Lung (tissue), 12 donors: Measurements from ENCODE around the gene CRYBG1. TPM values are rescaled to one million over a fixed set of nuclear protein-coding genes. Genes with fewer than 3 reads are reported as not detected.

Experiments
- ATAC-seq: fragments of 200-7000 bp; cut with Tn5 transposase; one replicate; pipeline ENCODE4 v1.9.1; 2020; ENCODE audit warnings: moderate number of reproducible peaks; ENCODE audit not compliant: insufficient read depth, low FRiP score
- DNase-seq, 3 donors: peaks; one replicate each; pipeline ENCODE4 v3.0.0-alpha.2; 2013 to 2017
- H3K27ac ChIP-seq, 2 donors: one replicate each; pipeline ENCODE4 v1.5.1; 2013; ENCODE audit warnings: mild to moderate bottlenecking in 2 of 2, moderate library complexity in 2 of 2, control low read depth in 1 of 2, inconsistent platforms in 1 of 2, low read depth in 1 of 2, low read length in 1 of 2
- H3K27me3 ChIP-seq, 3 donors: one replicate each; pipeline ENCODE4 v1.5.1; 2013; ENCODE audit warnings: low read length in 2 of 3; ENCODE audit not compliant: control insufficient read depth in 3 of 3, insufficient read depth in 3 of 3
- H3K36me3 ChIP-seq, 4 donors: one replicate each; pipeline ENCODE4 v1.5.1; 2013; ENCODE audit warnings: low read length in 4 of 4, mild to moderate bottlenecking in 1 of 4, moderate library complexity in 1 of 4; ENCODE audit not compliant: control insufficient read depth in 4 of 4, insufficient read depth in 4 of 4
- H3K4me1 ChIP-seq, 5 donors: one replicate each; pipeline ENCODE4 v1.5.1; 2013; ENCODE audit warnings: low read length in 5 of 5, mild to moderate bottlenecking in 2 of 5, moderate library complexity in 1 of 5; ENCODE audit not compliant: control insufficient read depth in 5 of 5, insufficient read depth in 5 of 5
- H3K4me3 ChIP-seq: one replicate; pipeline ENCODE4 v1.5.1; 2013; ENCODE audit warnings: mild to moderate bottlenecking, control low read depth, moderate library complexity
- H3K9ac ChIP-seq, 2 donors: one replicate each; pipeline ENCODE4 v1.5.1; 2013; ENCODE audit warnings: low read length in 2 of 2, control low read depth in 1 of 2; ENCODE audit not compliant: insufficient read depth in 1 of 2
- H3K9me3 ChIP-seq, 4 donors: one replicate each; pipeline ENCODE4 v1.5.1; 2013; ENCODE audit warnings: low read length in 3 of 4, mild to moderate bottlenecking in 1 of 4, moderate library complexity in 1 of 4; ENCODE audit not compliant: control insufficient read depth in 4 of 4, insufficient read depth in 3 of 4
- WGBS, 2 donors: extraction: QIAGEN DNeasy Blood & Tissue Kit; methylation state at CpG; one replicate each; pipeline ENCODE4 v1.1.7; 2013; 5-methylcytosine and 5-hydroxymethylcytosine counted together
- polyA plus RNA-seq, 2 donors: library from polyadenylated mRNA; stranded (reverse); fragments of 200-250 nt; gene quantifications; one replicate each; pipeline ENCODE4 v1.2.1, GENCODE V29; 2013
- total RNA-seq, 2 donors: library from RNA; depleted of rRNA in 1 of 2; stranded (reverse); fragments of >200 nt in 1 of 2; gene quantifications; one replicate each; pipeline ENCODE4 v1.2.1, GENCODE V29; 2014 to 2021
- TF ChIP-seq, protein P1 (sequence below): IDR thresholded peaks from 2 replicates; pipeline ENCODE4 v1.5.1; 2012; ENCODE audit warnings: mild to moderate bottlenecking; ENCODE audit errors: control extremely low read depth, extremely low read depth
- donor health status: control.
- donor health status: control.
- donor health status: Bipolar disorder and iron deficiency.
- donor health status: healthy.
- donor health status: DM: yes; HTN: yes; CAD: no.

The CRYBG1 gene
- total and polyA plus RNA-seq, 4 donors: 5.7 to 28.0 (median 12.6) TPM

DNA sequence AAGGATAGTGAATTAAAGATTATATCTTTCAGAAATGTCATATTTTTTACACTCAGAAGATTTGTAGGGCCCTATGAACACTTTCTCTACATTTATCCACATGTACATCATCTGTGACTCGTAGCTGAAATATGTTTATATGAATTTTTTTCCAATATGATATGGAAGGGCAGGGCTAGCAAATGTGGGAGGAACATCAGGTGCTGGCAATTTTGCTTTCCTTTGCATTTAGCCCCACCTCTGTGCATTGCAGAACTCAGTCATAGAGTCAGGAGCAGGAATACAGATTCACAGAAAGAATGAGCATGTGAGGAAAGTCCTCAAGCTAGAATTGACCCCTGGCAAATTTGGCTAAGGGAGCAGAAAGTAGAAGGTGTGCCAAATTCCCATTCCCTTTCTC is 129.9 kb downstream of the CRYBG1 start:
- H3K9me3 ChIP-seq: peaks cover 0 to 5% (median 0%) of the 10 kb centered on the region in 4 donors
- DNase-seq: no peak
- H3K36me3 ChIP-seq: no peaks in the 10 kb centered on the region
- TF ChIP-seq, protein P1, sequence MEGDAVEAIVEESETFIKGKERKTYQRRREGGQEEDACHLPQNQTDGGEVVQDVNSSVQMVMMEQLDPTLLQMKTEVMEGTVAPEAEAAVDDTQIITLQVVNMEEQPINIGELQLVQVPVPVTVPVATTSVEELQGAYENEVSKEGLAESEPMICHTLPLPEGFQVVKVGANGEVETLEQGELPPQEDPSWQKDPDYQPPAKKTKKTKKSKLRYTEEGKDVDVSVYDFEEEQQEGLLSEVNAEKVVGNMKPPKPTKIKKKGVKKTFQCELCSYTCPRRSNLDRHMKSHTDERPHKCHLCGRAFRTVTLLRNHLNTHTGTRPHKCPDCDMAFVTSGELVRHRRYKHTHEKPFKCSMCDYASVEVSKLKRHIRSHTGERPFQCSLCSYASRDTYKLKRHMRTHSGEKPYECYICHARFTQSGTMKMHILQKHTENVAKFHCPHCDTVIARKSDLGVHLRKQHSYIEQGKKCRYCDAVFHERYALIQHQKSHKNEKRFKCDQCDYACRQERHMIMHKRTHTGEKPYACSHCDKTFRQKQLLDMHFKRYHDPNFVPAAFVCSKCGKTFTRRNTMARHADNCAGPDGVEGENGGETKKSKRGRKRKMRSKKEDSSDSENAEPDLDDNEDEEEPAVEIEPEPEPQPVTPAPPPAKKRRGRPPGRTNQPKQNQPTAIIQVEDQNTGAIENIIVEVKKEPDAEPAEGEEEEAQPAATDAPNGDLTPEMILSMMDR: no peak
- WGBS, 2 donors: 75 to 87% methylated on average over 1 of the region's 1 CpG
- no peak overlapping the region for H3K4me3 ChIP-seq
- no peak overlapping the region for H3K27ac ChIP-seq
- peaks cover 0 to 4% (median 3%) of the 10 kb centered on the region in 3 donors for H3K27me3 ChIP-seq
- no peak overlapping the region for H3K9ac ChIP-seq
- no peaks in the 10 kb centered on the region for H3K4me1 ChIP-seq
- no peak for ATAC-seq

DNA sequence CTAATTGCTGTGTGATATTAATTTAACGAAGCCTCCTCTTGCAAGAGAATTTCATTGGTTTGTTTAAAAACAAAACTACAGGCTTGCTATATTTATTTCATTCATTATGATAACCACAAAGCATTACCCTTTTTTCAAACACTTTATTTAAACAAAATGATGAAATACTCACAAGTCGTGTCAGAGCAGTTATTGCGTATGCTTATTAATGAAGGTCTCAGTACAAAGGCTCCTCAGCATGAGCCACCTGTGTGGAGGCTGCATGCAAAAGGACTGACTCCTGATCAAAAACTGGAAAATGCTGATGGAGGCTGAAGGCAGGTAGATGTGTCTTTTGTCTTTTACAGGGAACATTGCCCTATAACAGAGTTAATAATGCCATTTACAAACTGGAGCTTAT is 130.5 kb downstream of the CRYBG1 start:
- Histone ChIP-seq H3K4me1 (no peaks in the 10 kb centered on the region), H3K36me3 (no peaks in the 10 kb centered on the region), H3K9me3 (peaks cover 0 to 5% (median 0%) of the 10 kb centered on the region in 4 donors), H3K27me3 (peaks cover 0 to 4% (median 3%) of the 10 kb centered on the region in 3 donors), H3K4me3 (no peak overlapping the region), H3K27ac (no peak overlapping the region), H3K9ac (no peak overlapping the region)
- ATAC-seq: no peak
- WGBS, 2 donors: 61 to 67% methylated on average over 3 of the region's 3 CpGs
- TF ChIP-seq, protein P1: no peak
- DNase-seq: no peak

DNA sequence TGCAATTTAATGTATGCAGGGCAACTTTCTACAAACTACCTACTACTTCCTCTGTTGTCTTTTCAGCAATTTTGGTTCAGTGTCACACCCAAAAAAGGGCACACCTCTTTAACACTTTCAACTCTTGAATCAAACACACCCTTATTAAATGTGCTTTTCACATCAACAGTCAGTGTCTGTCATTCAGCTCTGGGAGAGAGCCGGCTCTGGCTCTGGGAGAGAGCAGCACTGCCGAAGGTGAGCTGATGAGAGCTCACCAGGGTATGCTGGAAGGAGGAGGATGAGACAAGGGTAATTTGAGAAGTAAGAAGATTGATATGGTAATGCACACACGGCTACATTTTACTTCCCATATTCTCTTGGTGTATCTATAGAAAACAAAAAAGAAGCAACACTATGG is 134.5 kb downstream of the CRYBG1 start:
- WGBS, 2 donors: 52 to 58% methylated on average over 3 of the region's 3 CpGs
- ATAC-seq: no peak
- DNase-seq: no peak
- Histone ChIP-seq H3K9me3 (no peaks in the 10 kb centered on the region), H3K27ac (no peak overlapping the region), H3K4me1 (no peaks in the 10 kb centered on the region), H3K9ac (no peak overlapping the region), H3K4me3 (no peak overlapping the region), H3K27me3 (peaks cover 0 to 3% (median 0%) of the 10 kb centered on the region in 3 donors), H3K36me3 (no peaks in the 10 kb centered on the region)
- TF ChIP-seq, protein P1: no peak

DNA sequence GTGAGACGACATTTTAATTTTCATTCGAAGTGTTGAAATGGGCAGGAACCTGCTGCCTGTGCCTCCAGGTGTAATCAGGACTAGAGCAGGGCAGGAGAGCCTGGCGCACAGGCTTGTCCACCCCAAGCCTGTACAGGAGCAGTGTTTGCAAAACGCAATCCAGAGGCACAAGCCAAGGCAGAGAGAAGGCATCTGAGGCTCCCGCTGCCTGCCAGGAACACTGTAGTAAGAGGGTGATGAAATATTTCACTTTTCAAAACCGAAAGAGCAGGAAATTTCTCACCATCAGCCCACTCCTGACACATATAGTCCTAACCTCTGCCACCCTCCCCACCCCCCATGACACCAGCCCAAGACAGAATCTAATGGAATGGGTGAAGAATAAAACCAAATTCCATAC is 136.3 kb downstream of the CRYBG1 start:
- Histone ChIP-seq H3K27ac (peak overlapping the region in 1 of 2 donors; percentile 40), H3K4me3 (no peak overlapping the region), H3K9ac (no peak overlapping the region), H3K4me1 (peaks cover 0 to under 1% (median 0%) of the 10 kb centered on the region in 5 donors), H3K9me3 (no peaks in the 10 kb centered on the region), H3K27me3 (peaks cover 0 to 6% (median 0%) of the 10 kb centered on the region in 3 donors), H3K36me3 (no peaks in the 10 kb centered on the region)
- DNase-seq: peak in 1 of 3 donors; percentile 9
- ATAC-seq: peak; percentile 87
- 35 to 56% methylated on average over 6 of the region's 6 CpGs for WGBS, 2 donors
- TF ChIP-seq, protein P1: no peak
